Measurements from ENCODE around the gene ANXA2. TPM values are rescaled to one million over a fixed set of nuclear protein-coding genes. Genes with fewer than 3 reads are reported as not detected.

Gene ANXA2
- total RNA-seq, 2 experiments from 2014 or later: 26.5 to 43.4 TPM

DNA sequence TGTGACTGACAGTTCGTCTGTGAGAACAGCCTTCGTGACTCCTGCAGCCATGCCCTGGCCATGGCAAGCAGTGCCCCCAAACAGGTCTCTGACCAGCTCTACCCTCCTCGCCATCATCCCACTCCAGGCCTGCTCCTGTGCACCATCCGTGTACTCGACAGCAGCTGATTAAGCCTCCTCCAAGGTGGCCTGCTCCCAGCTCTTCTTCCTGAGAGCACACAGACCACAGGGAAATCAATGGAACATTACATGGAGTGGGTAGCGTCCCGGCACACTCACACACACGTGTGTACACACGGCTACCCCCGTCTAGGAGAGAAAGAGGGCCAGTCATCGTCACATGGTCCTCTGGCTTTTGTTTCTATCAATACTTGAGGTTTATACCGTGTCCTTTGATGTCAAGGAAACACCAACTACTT, 21.1 kb downstream of the ANXA2 start:
- Histone ChIP-seq H3K36me3 (ENCODE audit: insufficient read depth, low read length) (no peaks in the 10 kb centered on the region), H2AFZ (ENCODE audit: low read length) (no peak overlapping the region), H3K4me1 (ENCODE audit: insufficient read depth, low read length, poor library complexity, severe bottlenecking) (no peaks in the 10 kb centered on the region), H4K20me1 (ENCODE audit: insufficient read depth, low read length) (no peaks in the 10 kb centered on the region), H3K79me2 (ENCODE audit: insufficient read depth, low read depth, low read length) (no peaks in the 10 kb centered on the region), H3K27ac (ENCODE audit: low read depth, low read length, poor library complexity, severe bottlenecking) (no peak overlapping the region), H3K9me2 (ENCODE audit: insufficient read depth, low read length) (no peaks in the 10 kb centered on the region), H3K4me2 (ENCODE audit: low read length) (no peak overlapping the region), H3K9me3 (ENCODE audit: low read length) (no peaks in the 10 kb centered on the region), H3K4me3 (ENCODE audit: low read depth, low read length, poor library complexity, severe bottlenecking) (no peak overlapping the region)
- no peak for DNase-seq (ENCODE audit: low spot score)
- TF ChIP-seq, protein P1, sequence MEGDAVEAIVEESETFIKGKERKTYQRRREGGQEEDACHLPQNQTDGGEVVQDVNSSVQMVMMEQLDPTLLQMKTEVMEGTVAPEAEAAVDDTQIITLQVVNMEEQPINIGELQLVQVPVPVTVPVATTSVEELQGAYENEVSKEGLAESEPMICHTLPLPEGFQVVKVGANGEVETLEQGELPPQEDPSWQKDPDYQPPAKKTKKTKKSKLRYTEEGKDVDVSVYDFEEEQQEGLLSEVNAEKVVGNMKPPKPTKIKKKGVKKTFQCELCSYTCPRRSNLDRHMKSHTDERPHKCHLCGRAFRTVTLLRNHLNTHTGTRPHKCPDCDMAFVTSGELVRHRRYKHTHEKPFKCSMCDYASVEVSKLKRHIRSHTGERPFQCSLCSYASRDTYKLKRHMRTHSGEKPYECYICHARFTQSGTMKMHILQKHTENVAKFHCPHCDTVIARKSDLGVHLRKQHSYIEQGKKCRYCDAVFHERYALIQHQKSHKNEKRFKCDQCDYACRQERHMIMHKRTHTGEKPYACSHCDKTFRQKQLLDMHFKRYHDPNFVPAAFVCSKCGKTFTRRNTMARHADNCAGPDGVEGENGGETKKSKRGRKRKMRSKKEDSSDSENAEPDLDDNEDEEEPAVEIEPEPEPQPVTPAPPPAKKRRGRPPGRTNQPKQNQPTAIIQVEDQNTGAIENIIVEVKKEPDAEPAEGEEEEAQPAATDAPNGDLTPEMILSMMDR (conservative IDR thresholded peaks at IDR 0.05; ENCODE audit: low read length): no peak
- TF ChIP-seq EZH2phosphoT487 (IDR thresholded peaks at IDR 0.05; ENCODE audit: borderline replicate concordance, low read depth, low read length): no peak
- POLR2A ChIA-PET: interaction anchor here (0.6 kb wide), 1 partner anchor 284 kb away, joined by 4 read pairs; no protein-coding TSS in a partner anchor
- CTCF ChIA-PET (ENCODE audit: unreplicated experiment): no interaction called here
- no TSS peak for BruUV-seq (replicated peaks)
- intact Hi-C loops (cut with micrococcal nuclease; ENCODE audit: unreplicated experiment): no loop called here

DNA sequence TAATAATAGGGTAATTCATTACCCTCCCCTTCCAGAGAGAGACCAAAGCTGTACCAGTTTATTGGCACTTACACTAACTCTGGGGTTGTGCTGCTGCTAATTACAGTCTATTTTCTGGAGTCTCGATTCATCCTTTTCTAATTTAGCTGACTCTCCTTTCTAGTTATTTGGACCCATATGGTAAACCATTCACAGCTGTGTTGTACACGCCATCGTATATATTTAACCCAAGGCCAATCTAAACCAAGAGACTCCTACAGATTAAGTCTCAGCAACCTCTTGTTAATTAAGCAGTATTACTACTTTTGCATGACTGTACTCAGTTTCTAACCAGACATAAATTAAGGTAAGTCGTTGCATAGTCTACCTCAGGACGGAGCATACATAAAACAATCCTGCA, 22.5 kb downstream of the ANXA2 start:
- BruUV-seq (replicated peaks): no TSS peak
- POLR2A ChIA-PET: no interaction called here
- Histone ChIP-seq H3K4me2 (ENCODE audit: low read length) (no peak overlapping the region), H2AFZ (ENCODE audit: low read length) (no peak overlapping the region), H3K9me3 (ENCODE audit: low read length) (no peaks in the 10 kb centered on the region), H3K4me3 (ENCODE audit: low read depth, low read length, poor library complexity, severe bottlenecking) (no peak overlapping the region), H3K79me2 (ENCODE audit: insufficient read depth, low read depth, low read length) (no peaks in the 10 kb centered on the region), H3K9me2 (ENCODE audit: insufficient read depth, low read length) (no peaks in the 10 kb centered on the region), H3K4me1 (ENCODE audit: insufficient read depth, low read length, poor library complexity, severe bottlenecking) (no peaks in the 10 kb centered on the region), H4K20me1 (ENCODE audit: insufficient read depth, low read length) (no peaks in the 10 kb centered on the region), H3K27ac (ENCODE audit: low read depth, low read length, poor library complexity, severe bottlenecking) (no peak overlapping the region), H3K36me3 (ENCODE audit: insufficient read depth, low read length) (no peaks in the 10 kb centered on the region)
- CTCF ChIA-PET (ENCODE audit: unreplicated experiment): no interaction called here
- TF ChIP-seq EZH2phosphoT487 (IDR thresholded peaks at IDR 0.05; ENCODE audit: borderline replicate concordance, low read depth, low read length): no peak
- TF ChIP-seq, protein P1 (conservative IDR thresholded peaks at IDR 0.05; ENCODE audit: low read length): no peak
- intact Hi-C loops (cut with micrococcal nuclease; ENCODE audit: unreplicated experiment): no loop called here
- DNase-seq (ENCODE audit: low spot score): no peak

DNA sequence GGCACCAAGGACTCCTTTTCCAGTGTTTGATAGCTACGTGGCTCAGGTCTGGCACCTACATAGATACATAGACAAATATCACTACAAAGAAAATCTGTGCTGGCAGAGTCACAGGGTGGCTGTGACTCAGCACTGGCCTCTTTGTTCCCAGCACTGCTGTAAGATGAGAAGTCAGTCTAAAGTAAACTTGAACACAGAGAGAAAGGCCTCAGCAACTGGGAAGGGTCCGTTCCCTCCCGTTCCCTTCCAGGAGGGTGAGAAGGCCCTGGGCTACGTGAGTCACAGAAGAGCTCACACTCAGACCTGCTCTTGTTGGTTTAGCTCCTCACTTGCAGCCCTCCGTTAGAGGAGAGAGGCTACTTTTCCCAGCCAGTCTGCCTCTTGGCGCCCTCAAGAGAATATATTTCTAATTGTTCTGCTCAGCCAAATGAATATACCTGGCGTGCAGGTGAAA, 23.1 kb downstream of the ANXA2 start:
- no peak overlapping the region for H3K4me3 ChIP-seq (ENCODE audit: low read depth, low read length, poor library complexity, severe bottlenecking)
- H3K9me3 ChIP-seq (ENCODE audit: low read length): no peaks in the 10 kb centered on the region
- CTCF ChIA-PET (ENCODE audit: unreplicated experiment): no interaction called here
- no peaks in the 10 kb centered on the region for H3K79me2 ChIP-seq (ENCODE audit: insufficient read depth, low read depth, low read length)
- BruUV-seq (replicated peaks): no TSS peak
- no peak for DNase-seq (ENCODE audit: low spot score)
- no peaks in the 10 kb centered on the region for H3K36me3 ChIP-seq (ENCODE audit: insufficient read depth, low read length)
- no peaks in the 10 kb centered on the region for H3K4me1 ChIP-seq (ENCODE audit: insufficient read depth, low read length, poor library complexity, severe bottlenecking)
- H4K20me1 ChIP-seq (ENCODE audit: insufficient read depth, low read length): no peaks in the 10 kb centered on the region
- H2AFZ ChIP-seq (ENCODE audit: low read length): no peak overlapping the region
- H3K9me2 ChIP-seq (ENCODE audit: insufficient read depth, low read length): no peaks in the 10 kb centered on the region
- no peak for TF ChIP-seq EZH2phosphoT487 (IDR thresholded peaks at IDR 0.05; ENCODE audit: borderline replicate concordance, low read depth, low read length)
- TF ChIP-seq, protein P1 (conservative IDR thresholded peaks at IDR 0.05; ENCODE audit: low read length): no peak
- no peak overlapping the region for H3K4me2 ChIP-seq (ENCODE audit: low read length)
- intact Hi-C loops (cut with micrococcal nuclease; ENCODE audit: unreplicated experiment): no loop called here
- POLR2A ChIA-PET: interaction anchor here (1.0 kb wide), 1 partner anchor 97 kb away, joined by 3 read pairs; no protein-coding TSS in a partner anchor
- H3K27ac ChIP-seq (ENCODE audit: low read depth, low read length, poor library complexity, severe bottlenecking): no peak overlapping the region
